ENCODE results near the gene HOXA3. TPM values are rescaled to one million over a fixed set of nuclear protein-coding genes. Genes with fewer than 3 reads are reported as not detected.

Gene HOXA3
- total and polyA plus RNA-seq, 8 donors, result 0.87 to 42.6 (median 5.0) TPM

DNA sequence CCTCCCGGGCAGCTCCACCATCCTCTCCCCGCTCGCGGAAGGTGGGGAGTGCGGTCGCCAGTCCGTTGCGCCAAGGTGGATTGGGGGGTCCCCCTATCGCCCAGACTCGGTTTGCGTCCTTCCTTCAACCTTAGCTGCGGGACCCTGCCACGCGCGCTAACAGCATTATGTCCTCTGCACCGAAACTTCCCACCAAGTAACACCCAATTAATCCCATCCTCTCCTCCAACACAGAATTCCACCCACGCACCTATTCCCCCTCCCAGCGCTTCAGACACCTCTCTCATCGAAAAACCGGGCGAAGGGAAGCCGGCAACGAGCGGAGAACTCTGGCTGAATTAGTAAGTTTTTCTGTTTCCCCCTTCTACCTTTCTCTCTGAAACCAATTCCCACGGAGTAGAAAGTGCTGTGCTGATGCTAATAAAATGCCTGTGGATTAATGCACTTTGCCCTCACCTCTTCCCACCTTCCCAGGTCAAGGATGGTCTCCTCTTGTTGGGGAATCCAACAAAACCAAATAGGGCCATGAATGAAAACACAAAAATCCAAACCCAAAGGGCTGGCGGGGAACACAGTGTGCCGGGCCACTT is 947 bp downstream of the HOXA3 start:
- H3K4me1 ChIP-seq, result peaks cover 20 to 74% (median 60%) of the 10 kb centered on the region in 4 donors
- H3K27me3 ChIP-seq, result peaks cover 10 to 100% (median 93%) of the 10 kb centered on the region in 3 donors
- TF ChIP-seq, protein P1, sequence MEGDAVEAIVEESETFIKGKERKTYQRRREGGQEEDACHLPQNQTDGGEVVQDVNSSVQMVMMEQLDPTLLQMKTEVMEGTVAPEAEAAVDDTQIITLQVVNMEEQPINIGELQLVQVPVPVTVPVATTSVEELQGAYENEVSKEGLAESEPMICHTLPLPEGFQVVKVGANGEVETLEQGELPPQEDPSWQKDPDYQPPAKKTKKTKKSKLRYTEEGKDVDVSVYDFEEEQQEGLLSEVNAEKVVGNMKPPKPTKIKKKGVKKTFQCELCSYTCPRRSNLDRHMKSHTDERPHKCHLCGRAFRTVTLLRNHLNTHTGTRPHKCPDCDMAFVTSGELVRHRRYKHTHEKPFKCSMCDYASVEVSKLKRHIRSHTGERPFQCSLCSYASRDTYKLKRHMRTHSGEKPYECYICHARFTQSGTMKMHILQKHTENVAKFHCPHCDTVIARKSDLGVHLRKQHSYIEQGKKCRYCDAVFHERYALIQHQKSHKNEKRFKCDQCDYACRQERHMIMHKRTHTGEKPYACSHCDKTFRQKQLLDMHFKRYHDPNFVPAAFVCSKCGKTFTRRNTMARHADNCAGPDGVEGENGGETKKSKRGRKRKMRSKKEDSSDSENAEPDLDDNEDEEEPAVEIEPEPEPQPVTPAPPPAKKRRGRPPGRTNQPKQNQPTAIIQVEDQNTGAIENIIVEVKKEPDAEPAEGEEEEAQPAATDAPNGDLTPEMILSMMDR (IDR thresholded peaks at IDR 0.05), result no peak
- TF ChIP-seq POLR2AphosphoS5 (IDR thresholded peaks at IDR 0.05) (no peak), EP300 (IDR thresholded peaks at IDR 0.05) (no peak), POLR2A (IDR thresholded peaks at IDR 0.05) (no peak)
- DNase-seq, result no peak
- peaks cover 0 to 9% (median 0%) of the 10 kb centered on the region in 4 donors for H3K9me3 ChIP-seq
- intact Hi-C loops (cut with DNase I; ENCODE audit: low total_unique reads), result no loop called here
- WGBS, 5 donors, result 7 to 17% (median 9%) methylated on average over 20 to 27 of the region's 27 CpGs
- H3K4me3 ChIP-seq, result peak overlapping the region; percentile 46 to 64 (median 52)
- peak overlapping the region; percentile 72 to 99 (median 88) for H3K27ac ChIP-seq
- no peaks in the 10 kb centered on the region for H3K36me3 ChIP-seq

DNA sequence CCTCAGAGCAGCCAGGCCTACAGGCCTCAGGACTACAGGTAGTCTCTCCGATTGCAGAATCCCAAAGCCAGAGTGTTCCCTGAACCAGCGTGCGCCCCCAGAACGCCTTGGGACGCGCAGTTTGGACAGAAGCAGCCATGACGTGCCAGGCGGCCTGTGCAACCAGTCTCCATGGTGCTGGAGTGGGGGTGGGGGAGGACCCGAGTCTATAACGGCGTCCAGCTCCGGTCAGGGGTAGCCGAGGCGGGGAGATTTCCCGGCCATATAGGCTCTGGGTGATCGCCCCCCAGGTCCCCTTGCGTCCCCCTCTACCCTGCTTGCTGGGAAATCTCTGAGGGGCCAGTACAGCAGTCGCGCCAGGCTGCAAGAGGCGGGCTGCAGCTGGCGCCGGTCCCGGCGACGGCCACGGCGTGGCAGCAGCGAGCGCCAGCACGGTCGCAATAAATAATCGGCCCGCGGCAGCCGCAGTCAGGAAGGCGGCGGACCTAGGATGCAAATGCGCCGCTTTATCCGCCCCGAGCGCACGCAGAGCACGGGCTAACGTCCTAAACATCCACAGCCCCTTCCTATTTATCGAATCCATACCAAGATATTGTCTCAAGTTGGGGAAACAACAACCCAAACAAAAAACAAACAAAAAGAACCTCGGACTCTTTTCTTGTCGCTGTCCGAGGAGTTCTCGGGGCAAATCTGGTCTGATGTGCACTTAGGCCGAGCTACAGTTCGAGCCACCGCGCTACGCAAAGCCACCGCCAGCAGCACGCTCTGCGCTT is 1.6 kb downstream of the HOXA3 start:
- peak; percentile 60 to 93 for DNase-seq
- H3K36me3 ChIP-seq, result no peaks in the 10 kb centered on the region
- intact Hi-C loops (cut with DNase I; ENCODE audit: low total_unique reads), result no loop called here
- 2 to 6% (median 5%) methylated on average over 31 to 58 of the region's 58 CpGs for WGBS, 5 donors
- TF ChIP-seq, protein P1 (IDR thresholded peaks at IDR 0.05), result peak in 5 of 7 experiments; percentile 33 to 86 (median 78)
- TF ChIP-seq EP300 (IDR thresholded peaks at IDR 0.05), result no peak
- TF ChIP-seq POLR2AphosphoS5 (IDR thresholded peaks at IDR 0.05), result peak; percentile 71 to 79 (median 74)
- TF ChIP-seq POLR2A (IDR thresholded peaks at IDR 0.05), result no peak
- H3K27ac ChIP-seq, result peak overlapping the region; percentile 72 to 99 (median 88)
- peak overlapping the region; percentile 46 to 64 (median 52) for H3K4me3 ChIP-seq
- H3K9me3 ChIP-seq, result peaks cover 0 to 9% (median 0%) of the 10 kb centered on the region in 4 donors
- peaks cover 5 to 100% (median 89%) of the 10 kb centered on the region in 3 donors for H3K27me3 ChIP-seq
- H3K4me1 ChIP-seq, result peaks cover 20 to 67% (median 53%) of the 10 kb centered on the region in 4 donors

DNA sequence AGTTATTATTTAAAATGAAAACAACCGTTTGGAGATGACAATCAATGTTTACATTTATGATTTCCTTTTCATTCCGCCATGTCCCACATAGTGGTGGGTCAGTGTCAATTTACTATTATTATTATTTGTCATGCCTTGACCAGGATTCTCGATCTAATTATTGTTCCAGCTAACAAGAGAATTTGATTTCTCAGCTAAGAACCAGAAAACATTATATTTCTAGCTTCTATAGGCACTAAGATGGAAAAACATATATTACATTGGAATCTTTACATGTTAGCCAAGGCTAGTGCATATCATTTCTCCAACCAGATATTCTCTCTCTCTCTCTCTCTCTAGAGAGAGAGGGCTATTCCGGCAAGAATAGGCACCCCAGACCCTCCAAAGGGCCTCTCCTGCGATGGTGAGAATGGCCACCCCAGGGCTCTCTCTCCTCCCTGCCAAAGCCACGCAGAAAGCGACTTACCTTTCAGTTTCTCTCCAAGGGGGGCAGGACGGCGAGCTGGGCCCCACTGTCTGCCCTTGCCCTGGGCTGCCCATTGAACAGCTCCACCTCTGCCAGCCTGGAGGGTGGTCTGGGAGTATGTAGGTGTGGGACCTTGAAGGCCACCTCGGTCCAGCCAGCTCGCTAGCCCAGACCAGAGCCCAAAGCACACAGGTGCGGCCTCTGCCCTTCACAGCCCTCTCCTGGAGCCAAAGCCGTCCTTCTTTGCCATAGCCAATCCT is 2.4 kb downstream of the HOXA3 start:
- no peak for DNase-seq
- intact Hi-C loops (cut with DNase I; ENCODE audit: low total_unique reads), result no loop called here
- 52 to 61% (median 60%) methylated on average over 12 to 13 of the region's 13 CpGs for WGBS, 5 donors

More for the DNA sequence above, 2.4 kb downstream of the HOXA3 start:
- Histone ChIP-seq H3K36me3 (no peaks in the 10 kb centered on the region), H3K27me3 (peaks cover 5 to 100% (median 89%) of the 10 kb centered on the region in 3 donors), H3K4me3 (peak overlapping the region; percentile 46 to 64 (median 52)), H3K4me1 (peaks cover 20 to 59% (median 47%) of the 10 kb centered on the region in 4 donors), H3K9me3 (peaks cover 0 to 11% (median 0%) of the 10 kb centered on the region in 4 donors), H3K27ac (peak overlapping the region; percentile 28 to 99 (median 88))
- TF ChIP-seq, protein P1 (IDR thresholded peaks at IDR 0.05), result no peak
- no peak for TF ChIP-seq EP300 (IDR thresholded peaks at IDR 0.05)
- TF ChIP-seq POLR2AphosphoS5 (IDR thresholded peaks at IDR 0.05), result no peak
- no peak for TF ChIP-seq POLR2A (IDR thresholded peaks at IDR 0.05)
